Erythroblast (primary cell): Measurements from ENCODE around the gene GAPDH.
A peak's percentile ranks its signal among the peaks of the same experiment; 100 is the strongest.

Experiments used
- GATA1 ChIP-seq: IDR thresholded peaks from 2 replicates; pipeline ENCODE4 v1.6.1; 2011; ENCODE audit warnings: low read depth, mild to moderate bottlenecking, control low read depth, low read length, moderate library complexity
- POLR2A ChIP-seq: IDR thresholded peaks from 2 replicates; pipeline ENCODE4 v1.6.1; 2011; ENCODE audit warnings: mild to moderate bottlenecking, low read length

DNA sequence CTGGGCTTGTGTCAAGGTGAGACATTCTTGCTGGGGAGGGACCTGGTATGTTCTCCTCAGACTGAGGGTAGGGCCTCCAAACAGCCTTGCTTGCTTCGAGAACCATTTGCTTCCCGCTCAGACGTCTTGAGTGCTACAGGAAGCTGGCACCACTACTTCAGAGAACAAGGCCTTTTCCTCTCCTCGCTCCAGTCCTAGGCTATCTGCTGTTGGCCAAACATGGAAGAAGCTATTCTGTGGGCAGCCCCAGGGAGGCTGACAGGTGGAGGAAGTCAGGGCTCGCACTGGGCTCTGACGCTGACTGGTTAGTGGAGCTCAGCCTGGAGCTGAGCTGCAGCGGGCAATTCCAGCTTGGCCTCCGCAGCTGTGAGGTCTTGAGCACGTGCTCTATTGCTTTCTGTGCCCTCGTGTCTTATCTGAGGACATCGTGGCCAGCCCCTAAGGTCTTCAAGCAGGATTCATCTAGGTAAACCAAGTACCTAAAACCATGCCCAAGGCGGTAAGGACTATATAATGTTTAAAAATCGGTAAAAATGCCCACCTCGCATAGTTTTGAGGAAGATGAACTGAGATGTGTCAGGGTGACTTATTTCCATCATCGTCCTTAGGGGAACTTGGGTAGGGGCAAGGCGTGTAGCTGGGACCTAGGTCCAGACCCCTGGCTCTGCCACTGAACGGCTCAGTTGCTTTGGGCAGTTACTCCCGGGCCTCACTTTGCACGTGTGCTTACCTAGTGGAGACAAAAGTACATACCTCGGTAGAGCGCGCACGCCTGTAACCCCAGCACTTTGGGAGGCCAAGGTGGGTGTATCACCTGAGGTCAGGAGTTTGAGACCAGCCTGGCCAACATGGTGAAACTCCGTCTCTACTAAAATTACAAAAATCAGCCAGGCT is 4.3 kb downstream of the GAPDH start:
- TF ChIP-seq POLR2A (peak; percentile 52), GATA1 (no peak)
